GM12878 (cell line): ENCODE measurements around the gene RIPPLY1.

Experiments
- TCF7 ChIP-seq: IDR thresholded peaks from 2 replicates; pipeline ENCODE4 v1.6.1; 2014; ENCODE audit warnings: antibody characterized with exemption, borderline replicate concordance
- ZNF274 ChIP-seq: IDR thresholded peaks from one replicate; pipeline ENCODE4 v1.8.0; 2011; ENCODE audit not compliant: insufficient read length, insufficient read depth
- TF ChIP-seq, protein P1 (sequence below), 3 experiments: IDR thresholded peaks in 2 of 3; conservative IDR thresholded peaks in 1 of 3; 2 replicates each; pipeline ENCODE4 v1.5.1; 2011; ENCODE audit warnings: low read depth in 3 of 3, low read length in 3 of 3, mild to moderate bottlenecking in 3 of 3, control low read depth in 2 of 3, moderate library complexity in 2 of 3, inconsistent platforms in 1 of 3, mixed read lengths in 1 of 3; ENCODE audit not compliant: control insufficient read depth in 2 of 3, insufficient read depth in 1 of 3; ENCODE audit errors: extremely low read depth in 1 of 3

GRCh38 chrX:106946464-106946863 is 43.3 kb upstream of the RIPPLY1 start:
- TF ChIP-seq, protein P1, sequence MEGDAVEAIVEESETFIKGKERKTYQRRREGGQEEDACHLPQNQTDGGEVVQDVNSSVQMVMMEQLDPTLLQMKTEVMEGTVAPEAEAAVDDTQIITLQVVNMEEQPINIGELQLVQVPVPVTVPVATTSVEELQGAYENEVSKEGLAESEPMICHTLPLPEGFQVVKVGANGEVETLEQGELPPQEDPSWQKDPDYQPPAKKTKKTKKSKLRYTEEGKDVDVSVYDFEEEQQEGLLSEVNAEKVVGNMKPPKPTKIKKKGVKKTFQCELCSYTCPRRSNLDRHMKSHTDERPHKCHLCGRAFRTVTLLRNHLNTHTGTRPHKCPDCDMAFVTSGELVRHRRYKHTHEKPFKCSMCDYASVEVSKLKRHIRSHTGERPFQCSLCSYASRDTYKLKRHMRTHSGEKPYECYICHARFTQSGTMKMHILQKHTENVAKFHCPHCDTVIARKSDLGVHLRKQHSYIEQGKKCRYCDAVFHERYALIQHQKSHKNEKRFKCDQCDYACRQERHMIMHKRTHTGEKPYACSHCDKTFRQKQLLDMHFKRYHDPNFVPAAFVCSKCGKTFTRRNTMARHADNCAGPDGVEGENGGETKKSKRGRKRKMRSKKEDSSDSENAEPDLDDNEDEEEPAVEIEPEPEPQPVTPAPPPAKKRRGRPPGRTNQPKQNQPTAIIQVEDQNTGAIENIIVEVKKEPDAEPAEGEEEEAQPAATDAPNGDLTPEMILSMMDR (IDR thresholded peaks at IDR 0.05 in 2 of 3, conservative IDR thresholded peaks at IDR 0.05 in 1 of 3; ENCODE audit: control insufficient read depth in 2 of 3, extremely low read depth in 1 of 3, insufficient read depth in 1 of 3, low read depth in 3 of 3, low read length in 3 of 3), result no peak
- TF ChIP-seq TCF7, result no peak
- no peak for TF ChIP-seq ZNF274
